ENCODE results near the gene XPNPEP1.

DNA sequence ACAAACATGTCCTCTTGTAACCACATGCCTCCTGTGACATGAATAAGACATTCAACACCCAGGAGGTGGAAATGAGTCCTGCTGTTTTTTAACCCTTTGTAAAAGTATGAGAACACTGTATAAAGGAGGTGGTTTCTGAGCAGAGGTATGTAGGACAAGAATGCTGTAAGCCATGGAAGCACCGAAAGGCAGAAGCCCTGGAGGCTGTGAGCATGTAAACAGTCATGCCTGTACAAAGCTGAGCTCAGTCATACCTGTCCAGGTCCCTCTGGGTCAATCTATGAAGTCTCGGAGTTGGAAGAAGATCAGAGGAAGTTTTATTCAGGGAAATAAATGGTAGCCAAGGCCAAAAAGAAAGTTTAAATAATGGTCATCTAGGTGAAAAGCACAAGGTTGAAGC is 34.7 kb upstream of the XPNPEP1 start:
- no peak for TF ChIP-seq POLR2A (IDR thresholded peaks at IDR 0.05)
- TF ChIP-seq, protein P1, sequence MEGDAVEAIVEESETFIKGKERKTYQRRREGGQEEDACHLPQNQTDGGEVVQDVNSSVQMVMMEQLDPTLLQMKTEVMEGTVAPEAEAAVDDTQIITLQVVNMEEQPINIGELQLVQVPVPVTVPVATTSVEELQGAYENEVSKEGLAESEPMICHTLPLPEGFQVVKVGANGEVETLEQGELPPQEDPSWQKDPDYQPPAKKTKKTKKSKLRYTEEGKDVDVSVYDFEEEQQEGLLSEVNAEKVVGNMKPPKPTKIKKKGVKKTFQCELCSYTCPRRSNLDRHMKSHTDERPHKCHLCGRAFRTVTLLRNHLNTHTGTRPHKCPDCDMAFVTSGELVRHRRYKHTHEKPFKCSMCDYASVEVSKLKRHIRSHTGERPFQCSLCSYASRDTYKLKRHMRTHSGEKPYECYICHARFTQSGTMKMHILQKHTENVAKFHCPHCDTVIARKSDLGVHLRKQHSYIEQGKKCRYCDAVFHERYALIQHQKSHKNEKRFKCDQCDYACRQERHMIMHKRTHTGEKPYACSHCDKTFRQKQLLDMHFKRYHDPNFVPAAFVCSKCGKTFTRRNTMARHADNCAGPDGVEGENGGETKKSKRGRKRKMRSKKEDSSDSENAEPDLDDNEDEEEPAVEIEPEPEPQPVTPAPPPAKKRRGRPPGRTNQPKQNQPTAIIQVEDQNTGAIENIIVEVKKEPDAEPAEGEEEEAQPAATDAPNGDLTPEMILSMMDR (IDR thresholded peaks at IDR 0.05), result no peak

Measured in adrenal gland (tissue), 5 donors.